Cardiac fibroblast (primary cell): ENCODE data around the gene LRRC47.

Experiments
- DNase-seq, 2 donors: peaks; one replicate each; pipeline versions ENCODE4 v3.0.0 to v3.0.0-alpha.2; 2010; ENCODE audit warnings: low read depth in 2 of 2
- H3K4me3 ChIP-seq, 2 donors: replicated peaks in 1 of 2; 1 replicate in 1 of 2; 2 replicates in 1 of 2; pipeline ENCODE4 v1.5.1; 2011; ENCODE audit warnings: low read depth in 2 of 2, low read length in 2 of 2, mild to moderate bottlenecking in 2 of 2, moderate library complexity in 1 of 2
- TF ChIP-seq, protein P1 (sequence below): IDR thresholded peaks from one replicate; pipeline ENCODE4 v1.5.1; 2011; ENCODE audit warnings: low read depth, mild to moderate bottlenecking, low read length, inconsistent platforms

Gene LRRC47

DNA sequence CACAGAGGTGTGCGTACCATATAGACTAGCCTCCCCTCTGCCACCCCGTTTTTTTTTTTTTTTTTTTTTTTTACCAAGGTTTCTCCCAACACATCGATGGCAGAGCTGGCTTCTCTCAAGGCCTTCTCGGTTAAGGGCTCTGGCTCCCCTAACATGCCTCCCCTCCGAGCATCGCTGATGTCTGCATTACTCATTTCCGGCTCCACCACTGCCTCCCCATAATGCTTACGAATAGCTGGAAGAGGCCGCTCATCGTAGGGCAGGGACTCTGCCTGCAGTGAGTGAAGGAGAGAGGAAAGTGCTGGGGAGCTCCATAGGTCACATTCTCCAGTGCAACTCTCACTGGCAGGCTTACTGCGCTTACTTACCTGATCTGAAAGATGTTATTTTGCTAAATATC is 40.1 kb upstream of the LRRC47 start:
- TF ChIP-seq, protein P1, sequence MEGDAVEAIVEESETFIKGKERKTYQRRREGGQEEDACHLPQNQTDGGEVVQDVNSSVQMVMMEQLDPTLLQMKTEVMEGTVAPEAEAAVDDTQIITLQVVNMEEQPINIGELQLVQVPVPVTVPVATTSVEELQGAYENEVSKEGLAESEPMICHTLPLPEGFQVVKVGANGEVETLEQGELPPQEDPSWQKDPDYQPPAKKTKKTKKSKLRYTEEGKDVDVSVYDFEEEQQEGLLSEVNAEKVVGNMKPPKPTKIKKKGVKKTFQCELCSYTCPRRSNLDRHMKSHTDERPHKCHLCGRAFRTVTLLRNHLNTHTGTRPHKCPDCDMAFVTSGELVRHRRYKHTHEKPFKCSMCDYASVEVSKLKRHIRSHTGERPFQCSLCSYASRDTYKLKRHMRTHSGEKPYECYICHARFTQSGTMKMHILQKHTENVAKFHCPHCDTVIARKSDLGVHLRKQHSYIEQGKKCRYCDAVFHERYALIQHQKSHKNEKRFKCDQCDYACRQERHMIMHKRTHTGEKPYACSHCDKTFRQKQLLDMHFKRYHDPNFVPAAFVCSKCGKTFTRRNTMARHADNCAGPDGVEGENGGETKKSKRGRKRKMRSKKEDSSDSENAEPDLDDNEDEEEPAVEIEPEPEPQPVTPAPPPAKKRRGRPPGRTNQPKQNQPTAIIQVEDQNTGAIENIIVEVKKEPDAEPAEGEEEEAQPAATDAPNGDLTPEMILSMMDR: no peak
- H3K4me3 ChIP-seq: no peak overlapping the region
- no peak for DNase-seq

DNA sequence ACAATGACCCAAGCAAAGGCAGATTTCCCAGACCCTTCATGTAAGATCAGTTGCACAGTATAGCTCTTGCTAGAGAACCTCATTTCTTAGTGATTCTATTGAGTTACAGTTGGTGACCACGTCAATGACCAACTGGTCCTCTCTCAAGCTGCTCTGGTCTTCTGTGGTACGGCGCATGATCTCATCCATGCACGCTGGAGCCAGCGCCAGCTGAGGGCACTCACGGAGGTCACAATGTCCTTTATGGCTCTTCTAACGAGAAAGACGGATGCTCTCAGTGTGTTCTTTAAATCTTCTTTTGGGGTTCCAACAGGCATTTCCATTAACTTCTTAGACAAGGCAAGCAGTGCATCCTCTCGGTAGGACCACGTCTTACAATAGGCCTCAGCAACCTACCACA is 38.4 kb upstream of the LRRC47 start:
- DNase-seq: no peak
- H3K4me3 ChIP-seq: no peak overlapping the region
- TF ChIP-seq, protein P1: no peak

DNA sequence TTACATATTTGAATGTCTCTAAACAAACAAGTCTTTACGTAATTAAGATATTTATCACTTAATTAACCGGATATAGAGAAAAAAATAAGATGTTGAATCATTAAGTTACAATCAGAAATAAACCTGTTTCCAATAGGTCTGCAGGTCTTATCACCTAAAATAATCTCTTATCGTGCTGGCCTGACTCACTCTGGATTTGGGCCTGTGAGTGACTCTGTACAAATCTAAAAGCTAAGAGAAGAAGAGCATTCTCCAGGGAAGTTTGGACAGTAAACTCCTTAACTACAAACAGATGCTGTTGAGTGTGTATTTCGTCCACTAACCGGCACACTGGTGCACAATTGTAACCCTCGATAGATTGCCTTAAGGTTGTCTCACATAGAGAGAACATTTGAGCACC is 35.4 kb upstream of the LRRC47 start:
- TF ChIP-seq, protein P1: no peak
- no peak overlapping the region for H3K4me3 ChIP-seq
- DNase-seq: no peak

DNA sequence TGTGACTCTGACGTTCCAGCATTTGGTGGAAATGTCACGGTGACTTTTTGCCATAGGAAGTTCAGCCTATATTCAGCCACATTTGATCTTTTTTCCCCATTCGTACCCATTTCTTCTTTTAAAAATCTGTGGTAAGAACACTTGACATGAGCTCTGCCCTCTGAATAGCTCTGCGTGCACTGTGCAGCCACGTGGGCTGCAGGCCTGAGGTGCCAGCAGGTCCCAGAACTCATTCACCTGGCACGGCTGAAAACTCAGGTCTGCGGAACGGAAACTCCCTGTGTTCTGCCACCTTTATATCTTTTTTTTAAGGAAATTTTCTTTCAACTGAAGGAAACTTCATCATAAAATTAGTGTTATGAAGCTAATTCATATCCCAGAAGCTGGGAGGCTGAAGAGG is 32.1 kb upstream of the LRRC47 start:
- H3K4me3 ChIP-seq: no peak overlapping the region
- DNase-seq: no peak
- TF ChIP-seq, protein P1: no peak

DNA sequence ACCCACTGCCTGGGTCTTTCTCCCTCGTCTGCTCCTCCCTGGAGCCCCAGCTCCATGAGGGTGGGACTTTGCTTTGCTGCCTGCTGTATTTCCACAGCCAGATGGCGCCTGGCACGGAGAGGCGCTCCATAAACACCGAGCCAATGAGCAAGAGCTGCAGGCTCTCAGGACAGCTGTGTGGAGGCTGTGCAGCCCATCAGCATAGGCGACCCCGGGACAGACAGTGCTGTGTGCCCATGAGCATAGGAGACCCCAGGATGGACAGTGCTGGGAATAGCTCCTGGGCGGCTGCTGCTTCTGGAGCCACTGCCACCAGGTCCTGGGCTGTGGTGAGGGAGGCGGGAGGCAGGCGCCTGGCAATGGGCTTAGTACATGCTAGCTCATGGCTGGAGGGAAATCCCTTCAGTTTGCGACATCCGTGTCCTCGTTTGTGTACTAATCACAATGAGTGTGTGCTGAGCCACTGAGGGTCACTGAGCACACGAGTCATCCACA is 31.6 kb upstream of the LRRC47 start:
- H3K4me3 ChIP-seq: no peak overlapping the region
- peak in 1 of 2 donors; percentile 19 for DNase-seq
- TF ChIP-seq, protein P1: no peak

DNA sequence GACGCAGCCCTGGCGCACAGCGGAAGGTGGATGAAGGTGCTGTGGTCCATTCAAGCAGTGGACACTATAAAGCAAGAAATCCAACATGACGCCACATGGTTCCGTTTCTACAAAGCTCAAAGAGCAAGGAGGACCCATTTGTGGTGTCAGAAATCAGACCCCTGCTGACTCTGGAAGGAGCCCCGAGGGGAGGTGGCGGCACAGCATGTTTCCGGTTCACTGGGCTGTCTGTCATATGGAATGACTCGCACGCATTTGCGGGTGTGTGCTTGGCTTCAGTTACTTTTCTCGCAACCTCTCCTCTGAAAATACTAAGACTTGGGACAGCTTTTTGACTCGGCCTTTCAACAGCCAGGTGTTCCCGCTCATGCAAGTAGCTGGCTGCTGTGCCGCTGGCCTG is 29.1 kb upstream of the LRRC47 start:
- H3K4me3 ChIP-seq: no peak overlapping the region
- DNase-seq: no peak
- TF ChIP-seq, protein P1: no peak

DNA sequence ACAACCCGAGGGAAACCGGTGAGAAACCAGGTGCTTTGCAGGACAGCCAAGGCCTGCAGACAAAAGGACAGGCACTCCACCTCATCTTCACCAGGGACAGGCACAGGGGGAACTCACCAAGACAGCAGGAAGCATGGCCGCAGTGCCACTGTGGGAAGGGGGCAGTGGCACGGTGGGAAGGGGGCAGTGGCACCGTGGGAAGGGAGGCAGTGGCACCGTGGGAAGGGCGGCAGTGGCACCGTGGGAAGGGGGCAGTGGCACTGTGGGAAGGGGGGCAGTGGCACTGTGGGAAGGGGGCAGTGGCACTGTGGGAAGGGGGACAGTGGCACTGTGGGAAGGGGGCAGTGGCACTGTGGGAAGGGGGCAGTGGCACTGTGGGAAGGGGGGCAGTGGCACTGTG is 28.4 kb upstream of the LRRC47 start:
- TF ChIP-seq, protein P1: no peak
- no peak overlapping the region for H3K4me3 ChIP-seq
- DNase-seq: no peak
